Fibroblast of skin of right biceps (primary cell): ENCODE results near the gene TMEM14B.
"Not testable (repeated sequence)": the region's sequence is repeated elsewhere in the genome, so short reads cannot be mapped to it uniquely, and the experiment has no call there.

Experiments used
- DNase-seq: peaks from one replicate; pipeline ENCODE4 v3.0.0-alpha.2; 2013

The TMEM14B gene

DNA sequence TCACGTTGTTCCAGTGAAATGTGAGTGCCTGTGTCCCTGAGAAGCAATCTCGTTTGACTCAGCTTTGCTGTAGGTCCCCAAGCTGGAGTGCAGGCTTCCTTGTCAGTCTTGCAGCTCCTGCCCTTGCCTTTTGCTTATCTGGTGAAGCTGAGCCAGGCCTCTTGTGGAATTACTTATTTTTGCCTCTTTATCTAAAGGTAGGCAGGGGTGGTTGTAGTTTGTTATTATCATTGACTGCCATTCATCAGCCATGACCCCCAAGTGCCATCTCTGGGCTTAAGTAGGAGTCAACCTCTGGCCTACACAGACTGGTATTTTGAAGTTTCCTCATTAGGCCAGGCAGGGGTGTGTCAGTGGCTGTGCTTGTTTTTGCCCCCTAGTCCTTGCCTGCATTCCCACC, 2.1 kb downstream of the TMEM14B start:
- no peak for DNase-seq

DNA sequence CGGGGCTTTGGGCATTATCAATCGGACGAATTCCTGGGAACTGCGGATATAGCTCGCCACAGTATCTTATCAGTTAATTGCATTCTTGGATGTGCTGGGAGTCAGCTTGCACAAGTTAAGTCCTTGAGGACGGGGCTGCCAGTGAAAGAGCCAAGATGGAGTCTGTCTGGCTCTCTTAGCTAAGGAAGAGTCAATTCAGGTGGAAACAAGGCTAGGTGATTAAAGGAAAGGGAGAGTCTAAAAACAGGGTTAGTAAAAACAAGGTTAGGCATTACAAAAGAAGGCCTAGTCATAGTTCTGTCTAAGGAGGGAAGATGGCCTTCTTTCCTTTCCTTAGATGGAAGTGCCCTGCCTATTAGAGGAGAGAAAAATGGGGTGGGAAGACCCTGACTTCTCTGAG, 3.0 kb downstream of the TMEM14B start:
- DNase-seq = not testable (repeated sequence)

DNA sequence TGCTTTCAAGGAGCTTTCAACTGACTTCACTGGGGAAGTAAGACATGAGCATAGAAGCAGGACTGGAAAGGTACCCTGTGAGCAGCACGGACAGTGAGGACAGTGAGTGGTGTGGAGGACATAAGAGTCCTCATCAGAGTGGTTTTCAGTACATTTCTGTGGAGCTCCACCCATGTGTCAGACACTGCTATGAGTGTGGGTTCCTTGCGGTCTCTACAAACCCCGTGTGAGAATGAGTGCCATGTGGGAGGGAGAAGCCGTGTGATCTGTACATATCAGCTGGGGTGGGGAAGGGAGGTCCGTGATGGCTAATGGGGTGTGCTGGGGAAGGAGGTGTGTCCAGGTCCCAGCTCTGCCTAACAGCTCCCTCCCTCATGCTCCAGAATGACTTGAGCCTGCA, 4.2 kb downstream of the TMEM14B start:
- not testable (repeated sequence) for DNase-seq

DNA sequence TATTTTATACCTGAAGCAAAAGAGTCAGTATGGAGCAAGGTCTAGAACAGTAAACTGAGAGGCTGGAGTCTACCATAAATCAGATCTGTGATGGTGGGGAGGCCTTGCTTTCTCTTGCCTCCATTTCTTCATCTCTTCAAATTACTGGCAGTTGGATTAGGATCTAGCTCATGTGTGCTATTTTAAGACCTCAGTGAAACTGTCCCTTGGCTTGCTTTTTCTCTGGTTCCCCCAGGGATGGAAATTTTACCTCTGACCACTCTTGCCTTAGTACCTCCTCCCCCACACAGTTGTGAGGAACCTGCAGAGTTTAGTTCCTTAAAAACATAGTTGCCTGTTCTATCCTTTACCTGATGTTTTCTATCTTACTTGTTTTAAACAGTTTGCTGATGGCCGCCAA, 8.5 kb downstream of the TMEM14B start:
- DNase-seq = no peak

DNA sequence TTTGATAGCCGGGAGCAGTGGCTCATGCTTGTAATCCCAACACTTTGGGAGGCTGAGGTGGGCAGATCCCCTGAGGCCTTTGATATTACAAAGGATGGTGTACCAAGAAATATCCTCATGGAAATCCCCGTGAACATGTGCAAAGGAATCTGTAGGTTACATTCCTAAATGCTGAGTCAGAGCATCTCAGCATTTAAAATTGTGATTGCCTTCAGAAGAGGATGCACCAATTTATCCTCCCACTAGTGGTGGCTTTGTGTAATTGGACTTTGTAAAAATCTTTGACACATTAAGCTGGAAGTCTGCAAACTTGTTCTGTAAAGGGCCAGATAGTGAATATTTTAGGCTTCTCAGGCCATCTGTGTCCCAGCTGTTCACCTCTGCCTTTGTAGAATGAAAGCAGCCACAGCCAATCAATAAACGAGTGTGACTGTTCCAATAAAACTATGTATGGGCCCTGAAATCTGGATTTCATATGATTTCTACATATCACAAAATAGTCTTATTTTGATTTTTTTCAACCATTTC, 11.8 kb downstream of the TMEM14B start:
- DNase-seq = peak; percentile 93

DNA sequence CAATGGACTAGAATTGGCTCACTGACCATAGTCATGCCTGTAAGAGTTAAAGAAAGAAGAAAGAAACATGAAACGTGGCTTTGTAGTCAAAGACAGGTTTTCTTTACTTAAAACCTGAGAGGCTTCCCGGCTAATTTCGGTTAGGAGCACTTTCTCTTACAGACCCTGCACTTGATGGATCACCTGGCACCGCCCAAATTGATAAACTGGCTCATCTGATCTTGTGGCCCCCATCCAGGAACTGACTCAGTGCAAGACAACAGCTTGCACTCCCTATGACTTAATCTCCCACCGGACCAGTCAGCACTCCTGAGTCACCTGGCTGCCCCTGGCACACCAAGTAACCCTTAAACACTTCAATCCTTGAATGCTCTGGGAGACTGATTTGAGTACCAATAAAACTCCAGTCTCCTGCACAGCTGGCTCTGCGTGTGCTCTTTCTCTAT, 12.3 kb downstream of the TMEM14B start:
- peak; percentile 78 for DNase-seq

DNA sequence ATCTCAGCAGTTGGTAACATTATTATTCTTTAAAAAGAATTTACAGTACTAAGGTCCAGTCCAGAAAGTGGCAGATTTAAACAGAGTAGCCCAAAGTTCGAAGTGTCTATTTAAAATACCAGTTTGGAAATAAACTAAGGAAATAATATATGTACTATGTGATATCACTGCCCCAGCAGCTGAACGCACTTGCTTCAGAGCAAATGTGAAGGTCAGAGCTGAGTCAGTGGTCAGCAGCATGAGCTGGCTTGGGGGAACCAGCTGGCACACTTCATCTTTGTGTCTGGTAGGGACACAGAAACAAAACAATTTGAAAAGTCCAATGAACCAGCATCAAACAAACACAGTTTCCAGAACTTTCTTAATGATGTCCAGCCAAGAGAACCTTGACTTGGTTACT, 15.4 kb downstream of the TMEM14B start:
- DNase-seq = no peak

DNA sequence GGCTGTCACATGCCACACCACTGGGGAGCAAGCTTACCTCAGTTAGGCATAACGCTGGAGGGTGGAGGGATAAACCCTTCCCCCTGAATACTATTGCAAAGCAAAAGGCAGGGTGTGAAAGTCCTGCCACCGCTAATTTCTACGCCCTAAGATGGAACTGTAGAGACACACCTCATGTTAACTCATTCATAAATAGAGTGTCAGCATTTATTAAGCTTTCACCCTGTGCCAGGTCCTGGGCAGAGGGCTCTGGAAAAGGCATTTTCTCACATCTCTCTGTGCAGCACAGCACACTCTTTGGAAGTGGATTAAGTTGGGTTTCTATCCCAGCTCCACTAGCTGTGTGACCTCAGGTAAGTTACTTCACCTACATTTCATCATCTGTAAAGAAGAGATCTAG, 21.8 kb downstream of the TMEM14B start:
- no peak for DNase-seq

DNA sequence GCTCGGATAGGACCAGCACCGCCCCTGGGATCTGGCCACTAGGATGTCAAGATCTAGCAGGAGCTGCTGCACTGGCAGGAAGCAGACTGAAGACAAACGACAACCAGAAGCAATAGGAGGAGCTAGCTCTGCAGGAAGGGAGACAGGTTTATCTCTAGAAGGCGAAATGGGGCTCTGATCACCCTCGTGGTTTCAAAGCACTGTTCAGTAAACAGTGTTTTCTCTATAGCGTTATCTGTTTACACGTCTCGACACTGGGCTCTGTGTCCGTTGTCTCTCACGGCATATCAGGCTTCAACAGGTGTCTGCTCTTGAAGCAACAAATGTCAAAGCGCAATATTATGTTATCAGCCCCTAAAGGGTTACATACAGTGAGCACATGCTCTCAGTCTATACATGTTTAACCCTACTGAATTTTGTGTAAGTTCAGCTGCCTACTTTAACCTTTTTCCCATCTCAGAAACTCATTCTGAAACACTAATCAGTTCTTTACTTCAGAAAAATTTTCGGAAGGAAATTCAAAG, 23.8 kb downstream of the TMEM14B start:
- no peak for DNase-seq

DNA sequence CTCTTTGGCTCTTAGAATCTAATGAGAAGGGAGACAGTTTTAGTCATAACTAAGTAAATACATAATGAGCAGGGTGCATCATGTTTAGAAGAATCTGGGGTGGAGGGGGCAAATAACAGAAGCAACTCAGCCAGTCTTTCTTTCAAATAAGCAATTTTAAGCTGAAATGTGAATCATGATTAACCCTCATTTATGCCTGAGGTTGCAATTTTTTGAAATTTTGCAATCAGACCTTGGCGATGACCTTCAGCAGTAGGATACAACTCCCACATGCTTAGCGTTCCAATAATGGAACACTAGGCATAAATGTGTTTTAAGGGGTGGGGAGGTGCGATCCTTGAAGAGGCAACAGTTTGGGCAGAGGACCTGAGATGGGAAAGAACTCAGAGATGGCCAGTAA, 30.6 kb downstream of the TMEM14B start:
- DNase-seq = no peak

DNA sequence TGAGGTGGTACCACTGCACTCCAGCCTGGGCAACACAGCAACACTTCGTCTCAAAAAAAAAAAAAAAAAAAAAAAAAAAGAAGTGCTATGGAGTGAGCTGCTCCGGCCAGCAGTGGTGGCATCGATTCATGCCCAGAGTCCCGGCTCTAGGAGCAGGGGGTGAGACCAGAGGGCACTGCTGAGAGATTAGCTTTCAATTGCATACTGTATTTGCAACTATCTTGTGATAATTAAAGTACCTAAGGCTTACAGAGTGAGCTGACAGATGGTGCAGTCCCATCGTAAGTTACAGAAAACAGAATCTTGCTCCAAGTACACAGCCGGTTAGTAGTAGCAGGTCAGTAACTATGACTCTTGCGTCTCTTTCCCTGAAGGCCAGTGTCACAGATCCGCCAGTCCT, 31.5 kb downstream of the TMEM14B start:
- DNase-seq = no peak

DNA sequence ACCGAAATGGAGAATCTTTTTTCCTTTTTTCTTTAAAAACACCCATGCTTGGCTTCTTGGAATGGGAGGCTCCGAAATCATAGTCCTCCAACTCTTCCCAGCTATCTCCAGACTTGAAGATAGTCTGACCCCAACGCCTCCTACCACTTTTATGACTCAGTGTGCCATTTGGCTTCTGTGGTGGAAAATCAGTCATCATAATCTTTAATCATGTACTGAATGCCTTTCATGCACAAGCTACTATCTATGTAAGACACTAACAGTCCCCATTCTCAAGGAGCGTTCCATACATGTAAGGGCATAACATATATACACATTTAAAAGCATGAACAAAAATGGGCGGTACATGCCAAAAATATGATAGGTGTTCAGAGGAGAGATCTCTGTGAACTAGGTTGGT, 44.1 kb downstream of the TMEM14B start:
- DNase-seq = no peak

DNA sequence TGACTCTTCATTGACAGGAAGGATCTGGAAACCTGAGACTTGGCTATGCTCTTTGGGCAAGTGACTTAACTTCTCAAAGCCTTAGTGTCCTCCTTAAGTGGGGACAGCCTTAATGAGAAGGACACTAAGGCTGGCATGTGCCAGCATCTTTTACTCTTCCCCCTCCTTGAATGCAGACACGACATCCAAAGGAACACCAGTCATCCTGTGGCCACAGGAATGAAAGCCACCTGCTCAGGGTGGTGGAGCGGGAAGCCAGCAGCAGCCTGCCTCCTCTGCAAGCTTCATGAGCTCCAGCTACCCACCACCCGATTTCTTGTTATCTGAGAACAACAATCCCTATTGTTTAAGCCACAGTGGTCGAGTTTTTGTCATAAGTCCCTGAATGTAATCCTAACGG, 44.5 kb downstream of the TMEM14B start:
- DNase-seq = no peak

DNA sequence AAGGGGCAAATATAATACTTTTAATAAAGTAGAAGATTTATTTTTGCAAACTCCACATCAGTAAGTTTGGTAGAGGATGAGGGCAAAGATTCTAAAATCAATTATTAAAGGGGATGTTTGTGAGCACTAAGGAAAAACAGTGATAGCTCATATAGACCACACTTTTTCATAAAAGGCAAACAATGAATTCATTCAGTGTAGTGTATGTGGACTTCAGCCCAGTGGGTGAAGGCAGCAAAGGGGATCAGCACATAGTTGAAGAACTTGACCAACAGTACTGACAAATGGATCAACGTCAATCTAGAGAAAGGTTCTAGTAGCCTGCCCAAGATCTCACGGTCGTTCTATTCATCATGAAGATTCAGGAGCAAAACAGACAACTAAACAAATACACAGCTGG, 45.4 kb downstream of the TMEM14B start:
- no peak for DNase-seq

DNA sequence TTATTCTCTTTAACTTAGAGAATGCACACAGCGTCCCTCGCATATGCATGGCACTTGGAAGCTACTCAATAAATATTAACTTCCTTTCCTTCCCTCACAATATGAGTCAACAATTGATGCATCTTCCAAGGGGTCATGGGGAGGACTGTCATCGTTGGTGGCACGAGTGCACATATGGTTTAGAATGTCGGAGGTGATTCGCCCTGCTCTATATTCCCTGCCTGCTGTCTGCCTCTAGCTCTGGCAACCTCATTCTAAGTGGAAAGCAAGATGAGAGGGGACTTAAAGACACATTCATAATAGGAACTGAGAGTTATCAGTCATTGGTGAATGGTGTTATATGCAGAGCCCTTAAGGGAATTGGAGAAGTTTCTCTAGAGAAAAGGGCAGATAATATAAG, 46.1 kb downstream of the TMEM14B start:
- DNase-seq = no peak

DNA sequence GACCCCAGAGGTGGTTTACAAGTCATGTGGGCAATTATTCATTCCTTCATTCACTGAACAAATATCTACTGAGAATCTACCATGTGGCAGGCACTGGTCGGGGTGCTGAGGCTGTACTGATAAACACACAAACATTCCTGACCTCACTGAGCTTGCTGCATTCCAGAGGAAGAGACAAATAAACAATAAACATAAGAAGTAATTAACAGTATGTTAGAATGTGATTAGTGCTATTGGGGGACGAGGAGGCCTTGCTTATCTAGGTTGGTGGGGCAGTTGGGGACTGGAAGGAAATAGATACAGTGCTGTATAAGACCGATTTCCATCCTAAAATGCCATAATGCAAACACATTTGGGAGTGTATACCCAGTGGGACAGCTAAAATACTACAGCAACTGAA, 46.6 kb downstream of the TMEM14B start:
- DNase-seq = no peak

DNA sequence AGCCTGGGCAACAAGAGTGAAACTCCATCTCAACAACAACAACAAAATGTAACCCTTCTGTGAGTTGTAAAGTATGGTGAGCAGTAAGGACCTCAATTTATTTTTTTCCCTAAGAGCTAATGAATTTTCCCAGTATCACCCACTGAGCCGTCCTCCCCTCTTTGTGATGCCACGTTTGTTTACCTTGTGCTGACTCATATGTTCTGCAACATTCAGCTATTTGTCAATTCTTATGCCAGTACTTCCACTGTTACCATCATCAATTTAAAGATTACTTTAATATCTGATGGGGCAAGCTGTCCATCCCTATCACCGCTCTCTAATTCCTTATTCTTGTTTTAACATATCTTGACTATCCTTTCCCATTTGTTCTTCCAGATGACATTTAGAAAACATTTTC, 53.2 kb downstream of the TMEM14B start:
- DNase-seq = no peak

DNA sequence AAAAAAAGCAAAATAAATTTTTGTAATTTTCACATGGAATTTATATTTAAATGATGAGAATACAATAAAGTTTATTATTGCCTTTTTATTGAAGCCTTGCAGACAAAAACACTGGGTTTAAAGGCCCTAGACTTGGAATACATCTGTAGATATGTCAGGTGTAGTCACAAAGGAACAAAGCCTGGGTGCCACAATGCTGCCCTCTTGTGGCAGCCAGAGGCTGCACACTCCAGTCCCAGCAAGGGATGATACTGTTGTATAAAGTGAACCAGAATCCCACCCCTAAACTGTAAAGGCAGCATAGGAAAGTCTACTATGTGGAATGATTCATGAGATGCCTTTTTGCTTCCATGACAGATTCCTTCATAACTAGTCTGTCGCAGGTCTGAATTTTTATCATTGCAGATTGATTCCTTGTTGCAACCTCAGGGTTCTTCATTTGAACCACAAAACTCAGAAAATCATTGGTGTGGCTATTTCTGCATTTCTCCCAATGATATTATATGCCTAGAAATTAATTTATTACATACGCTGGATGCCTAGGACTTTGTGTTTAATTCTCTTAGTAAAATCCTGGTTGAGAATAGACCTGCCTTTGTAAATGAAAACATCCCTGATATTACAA, 53.7 kb downstream of the TMEM14B start:
- DNase-seq = peak; percentile 52
